GM18870 (cell line): ENCODE results near the gene MOB2.

Experiments
- ATAC-seq: cut with Tn5 transposase; IDR thresholded peaks from one replicate; pipeline ENCODE4 v1.9.1; 2021; ENCODE audit warnings: moderate library complexity; ENCODE audit not compliant: unreplicated experiment

MOB2 gene

GRCh38 chr11:1486054-1486825 is at the start of gene MOB2:
MOB2 (minus strand) TSS chr11:1486779; CDS start chr11:1486556, 223 bp downstream.
- no peak for ATAC-seq

GRCh38 chr11:1534682-1535081 is 48.1 kb upstream of the MOB2 start:
- ATAC-seq: no peak

GRCh38 chr11:1534171-1534570 is 47.6 kb upstream of the MOB2 start:
- ATAC-seq: no peak

- no peak for ATAC-seq
Measured at GRCh38 chr11:1533342-1533725, 46.8 kb upstream of the MOB2 start.

- no peak for ATAC-seq
Measured at GRCh38 chr11:1532606-1533341, 46.2 kb upstream of the MOB2 start.

GRCh38 chr11:1532014-1532586 is 45.5 kb upstream of the MOB2 start:
- ATAC-seq: no peak

- ATAC-seq: no peak
Measured at GRCh38 chr11:1531449-1532013, 45.0 kb upstream of the MOB2 start.

GRCh38 chr11:1530686-1531448 is 44.3 kb upstream of the MOB2 start:
- no peak for ATAC-seq

- ATAC-seq: no peak
Measured at GRCh38 chr11:1529774-1530173, 43.2 kb upstream of the MOB2 start.

GRCh38 chr11:1529286-1529685 is 42.7 kb upstream of the MOB2 start:
- no peak for ATAC-seq

GRCh38 chr11:1528710-1529109 is 42.1 kb upstream of the MOB2 start:
- no peak for ATAC-seq

- no peak for ATAC-seq
Measured at GRCh38 chr11:1526785-1527184, 40.2 kb upstream of the MOB2 start.

- no peak for ATAC-seq
Measured at GRCh38 chr11:1523779-1524178, 37.2 kb upstream of the MOB2 start.

- ATAC-seq: no peak
Measured at GRCh38 chr11:1523077-1523476, 36.5 kb upstream of the MOB2 start.

GRCh38 chr11:1522081-1522424 is 35.5 kb upstream of the MOB2 start:
- ATAC-seq: peak; percentile 42

GRCh38 chr11:1521382-1522080 is 35.0 kb upstream of the MOB2 start:
- ATAC-seq: peak; percentile 64

- no peak for ATAC-seq
Measured at GRCh38 chr11:1520663-1521267, 34.2 kb upstream of the MOB2 start.

- no peak for ATAC-seq
Measured at GRCh38 chr11:1520209-1520662, 33.7 kb upstream of the MOB2 start.

GRCh38 chr11:1519028-1520010 is 32.7 kb upstream of the MOB2 start:
- ATAC-seq: no peak
